Measurements from ENCODE around the gene NCOA5. TPM values are rescaled to one million over a fixed set of nuclear protein-coding genes. Genes with fewer than 3 reads are reported as not detected.

The NCOA5 gene
- total RNA-seq, 1 experiment from 2014 or later: 52.5 TPM

DNA sequence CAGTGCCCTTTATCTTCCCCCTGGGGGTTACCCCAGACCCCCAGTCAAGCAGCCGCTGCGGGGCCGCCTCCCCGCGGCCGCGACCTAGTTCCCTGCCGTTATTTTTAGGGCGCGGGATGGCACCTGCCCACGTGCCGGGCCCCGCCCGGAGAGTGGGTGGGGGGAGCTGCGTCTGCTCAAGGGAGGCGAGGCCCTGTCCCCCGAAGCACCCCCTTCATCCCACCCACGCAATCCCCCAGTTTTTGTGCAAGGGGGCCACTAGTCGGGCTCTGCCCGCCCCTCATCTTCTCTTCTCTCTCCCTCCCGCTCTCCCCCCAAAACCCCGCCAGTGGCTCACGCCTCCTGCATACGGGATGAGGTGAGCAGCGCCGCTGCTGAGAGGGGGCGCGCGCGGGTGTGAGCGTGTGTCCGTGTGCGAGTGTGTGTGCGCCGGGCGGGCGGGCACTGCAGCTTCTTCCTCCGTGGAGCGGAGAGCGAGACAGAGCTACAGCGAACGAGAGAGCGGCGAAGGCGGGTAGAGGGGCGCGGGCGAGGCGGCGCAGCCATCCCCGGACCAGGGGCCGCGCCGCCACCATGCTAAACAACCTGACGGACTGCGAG, 60.9 kb downstream of the NCOA5 start, which contains the start of gene SLC12A5:
TSS of gene SLC12A5 (plus strand) at position 444 of the 600 bp plus-strand sequence. CDS start at position 574, 130 bp downstream.
- Histone ChIP-seq H3K36me3 (ENCODE audit: control insufficient read depth, insufficient read depth, low read length) (no peaks in the 10 kb centered on the region), H3K27me3 (replicated peaks; ENCODE audit: control insufficient read depth, insufficient read depth, low read length) (peaks cover 1% of the 10 kb centered on the region; the same call in 1 of the 2 replicates), H3K9me3 (no peaks in the 10 kb centered on the region), H3K4me3 (ENCODE audit: low read depth, low read length) (no peak within 1 kb of the TSS), H3K4me1 (no peaks in the 10 kb centered on the region)
- Mint-ChIP-seq H3K27me3 (ENCODE audit: insufficient read depth, unreplicated experiment) (peaks cover 23% of the 10 kb centered on the region), H3K9me3 (ENCODE audit: unreplicated experiment) (no peaks in the 10 kb centered on the region), H3K4me3 (ENCODE audit: unreplicated experiment) (no peak within 1 kb of the TSS), H3K27ac (ENCODE audit: unreplicated experiment) (no peak within 1 kb of the TSS), H3K4me1 (ENCODE audit: low read depth, unreplicated experiment) (no peaks in the 10 kb centered on the region), H3K36me3 (ENCODE audit: insufficient read depth, unreplicated experiment) (no peaks in the 10 kb centered on the region)
- DNase-seq: no peak
- CTCF ChIA-PET: interaction anchor here (0.8 to 1.6 kb wide), 3 partner anchors 14 to 42 kb away, joined by 3 to 9 read pairs (median 5); no protein-coding TSS in a partner anchor
- intact Hi-C loops (cut with micrococcal nuclease; ENCODE audit: unreplicated experiment): no loop called here
- no TSS peak for BruUV-seq (replicated peaks)
- TF ChIP-seq, protein P1, sequence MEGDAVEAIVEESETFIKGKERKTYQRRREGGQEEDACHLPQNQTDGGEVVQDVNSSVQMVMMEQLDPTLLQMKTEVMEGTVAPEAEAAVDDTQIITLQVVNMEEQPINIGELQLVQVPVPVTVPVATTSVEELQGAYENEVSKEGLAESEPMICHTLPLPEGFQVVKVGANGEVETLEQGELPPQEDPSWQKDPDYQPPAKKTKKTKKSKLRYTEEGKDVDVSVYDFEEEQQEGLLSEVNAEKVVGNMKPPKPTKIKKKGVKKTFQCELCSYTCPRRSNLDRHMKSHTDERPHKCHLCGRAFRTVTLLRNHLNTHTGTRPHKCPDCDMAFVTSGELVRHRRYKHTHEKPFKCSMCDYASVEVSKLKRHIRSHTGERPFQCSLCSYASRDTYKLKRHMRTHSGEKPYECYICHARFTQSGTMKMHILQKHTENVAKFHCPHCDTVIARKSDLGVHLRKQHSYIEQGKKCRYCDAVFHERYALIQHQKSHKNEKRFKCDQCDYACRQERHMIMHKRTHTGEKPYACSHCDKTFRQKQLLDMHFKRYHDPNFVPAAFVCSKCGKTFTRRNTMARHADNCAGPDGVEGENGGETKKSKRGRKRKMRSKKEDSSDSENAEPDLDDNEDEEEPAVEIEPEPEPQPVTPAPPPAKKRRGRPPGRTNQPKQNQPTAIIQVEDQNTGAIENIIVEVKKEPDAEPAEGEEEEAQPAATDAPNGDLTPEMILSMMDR (IDR thresholded peaks at IDR 0.05; ENCODE audit: insufficient read depth in 1 of 2, low read depth in 1 of 2, low read length in 1 of 2, severe bottlenecking in 1 of 2, unreplicated experiment in 1 of 2): no peak
- POLR2A ChIA-PET: interaction anchor here (0.6 kb wide), 1 partner anchor 189 kb away, joined by 3 read pairs; no protein-coding TSS in a partner anchor

- intact Hi-C loops (cut with micrococcal nuclease; ENCODE audit: unreplicated experiment): no loop called here
- Histone ChIP-seq H3K27me3 (replicated peaks; ENCODE audit: control insufficient read depth, insufficient read depth, low read length) (peaks cover 1% of the 10 kb centered on the region; the same call in 1 of the 2 replicates), H3K36me3 (ENCODE audit: control insufficient read depth, insufficient read depth, low read length) (no peaks in the 10 kb centered on the region), H3K4me3 (ENCODE audit: low read depth, low read length) (no peak overlapping the region), H3K9me3 (no peaks in the 10 kb centered on the region), H3K4me1 (no peaks in the 10 kb centered on the region)
- H3K4me3 Mint-ChIP-seq (ENCODE audit: unreplicated experiment): no peak overlapping the region
- ChIA-PET POLR2A (no interaction called here), CTCF (interaction anchor here (1.3 kb wide), 1 partner anchor 41 kb away, joined by 3 read pairs; no protein-coding TSS in a partner anchor)
- H3K36me3 Mint-ChIP-seq (ENCODE audit: insufficient read depth, unreplicated experiment): no peaks in the 10 kb centered on the region
- no peak overlapping the region for H3K27ac Mint-ChIP-seq (ENCODE audit: unreplicated experiment)
- peaks cover 24% of the 10 kb centered on the region for H3K27me3 Mint-ChIP-seq (ENCODE audit: insufficient read depth, unreplicated experiment)
- DNase-seq: peak in 1 of 2 experiments; percentile 41
- no TSS peak for BruUV-seq (replicated peaks)
- TF ChIP-seq, protein P1 (IDR thresholded peaks at IDR 0.05; ENCODE audit: insufficient read depth in 1 of 2, low read depth in 1 of 2, low read length in 1 of 2, severe bottlenecking in 1 of 2, unreplicated experiment in 1 of 2): no peak
- no peaks in the 10 kb centered on the region for H3K4me1 Mint-ChIP-seq (ENCODE audit: low read depth, unreplicated experiment)
- H3K9me3 Mint-ChIP-seq (ENCODE audit: unreplicated experiment): no peaks in the 10 kb centered on the region
These were observed 61.7 kb downstream of the NCOA5 start for GRCh38 chr20:46028110-46028509.

DNA sequence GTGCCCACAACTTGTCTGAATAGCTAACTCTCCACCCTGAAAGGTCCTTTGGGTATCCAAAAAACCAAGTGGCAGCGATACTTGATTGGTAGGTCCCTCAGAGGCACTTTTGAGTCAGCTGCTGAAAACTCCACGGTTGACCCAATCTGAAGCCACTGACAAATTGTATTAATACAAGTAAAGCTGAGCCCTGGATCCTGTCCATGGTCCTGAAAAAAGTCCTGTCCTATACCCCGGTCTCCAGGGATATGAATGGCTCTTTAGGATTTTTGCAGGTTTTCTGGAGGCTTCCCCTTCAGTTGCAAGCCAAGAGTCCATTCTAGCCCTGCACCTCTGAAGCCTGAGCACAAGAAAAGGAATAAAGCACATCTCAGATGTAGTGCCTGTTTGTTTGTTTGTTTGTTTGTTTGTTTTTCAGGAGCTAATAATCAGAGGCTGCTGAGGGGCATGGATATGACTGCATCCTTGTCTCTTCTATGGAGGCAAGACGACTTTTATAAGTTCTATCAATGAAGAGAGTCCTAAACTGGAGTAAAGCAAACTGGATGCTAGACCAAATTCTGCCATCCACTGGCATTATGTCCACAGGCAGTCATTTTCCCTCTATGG, 62.4 kb downstream of the NCOA5 start:
- Histone ChIP-seq H3K4me3 (ENCODE audit: low read depth, low read length) (no peak overlapping the region), H3K9me3 (no peaks in the 10 kb centered on the region), H3K27me3 (replicated peaks; ENCODE audit: control insufficient read depth, insufficient read depth, low read length) (peaks cover 1% of the 10 kb centered on the region; the same call in 1 of the 2 replicates), H3K36me3 (ENCODE audit: control insufficient read depth, insufficient read depth, low read length) (no peaks in the 10 kb centered on the region), H3K4me1 (no peaks in the 10 kb centered on the region)
- no TSS peak for BruUV-seq (replicated peaks)
- Mint-ChIP-seq H3K36me3 (ENCODE audit: insufficient read depth, unreplicated experiment) (no peaks in the 10 kb centered on the region), H3K9me3 (ENCODE audit: unreplicated experiment) (no peaks in the 10 kb centered on the region), H3K27ac (ENCODE audit: unreplicated experiment) (no peak overlapping the region), H3K4me3 (ENCODE audit: unreplicated experiment) (no peak overlapping the region), H3K27me3 (ENCODE audit: insufficient read depth, unreplicated experiment) (peaks cover 20% of the 10 kb centered on the region), H3K4me1 (ENCODE audit: low read depth, unreplicated experiment) (no peaks in the 10 kb centered on the region)
- intact Hi-C loops (cut with micrococcal nuclease; ENCODE audit: unreplicated experiment): loop anchor here (1.0 kb wide), 1 partner anchor 14 kb away; no protein-coding TSS in a partner anchor
- ChIA-PET CTCF (interaction anchor here (0.8 to 1.3 kb wide), 2 partner anchors 40 to 58 kb away, joined by 3 read pairs; no protein-coding TSS in a partner anchor), POLR2A (no interaction called here)
- TF ChIP-seq, protein P1 (IDR thresholded peaks at IDR 0.05; ENCODE audit: insufficient read depth in 1 of 2, low read depth in 1 of 2, low read length in 1 of 2, severe bottlenecking in 1 of 2, unreplicated experiment in 1 of 2): no peak
- peak; percentile 78 to 86 for DNase-seq

Data from Caco-2 (cell line).